ENCODE results near the gene SEPTIN14. TPM values are rescaled to one million over a fixed set of nuclear protein-coding genes. Genes with fewer than 3 reads are reported as not detected.
A peak's percentile ranks its signal among the peaks of the same experiment; 100 is the strongest.
"Not testable (repeated sequence)": the region's sequence is repeated elsewhere in the genome, so short reads cannot be mapped to it uniquely, and the experiment has no call there.

SEPTIN14 gene
- total and polyA plus RNA-seq, 2 donors from 2014 or later = not detected

DNA sequence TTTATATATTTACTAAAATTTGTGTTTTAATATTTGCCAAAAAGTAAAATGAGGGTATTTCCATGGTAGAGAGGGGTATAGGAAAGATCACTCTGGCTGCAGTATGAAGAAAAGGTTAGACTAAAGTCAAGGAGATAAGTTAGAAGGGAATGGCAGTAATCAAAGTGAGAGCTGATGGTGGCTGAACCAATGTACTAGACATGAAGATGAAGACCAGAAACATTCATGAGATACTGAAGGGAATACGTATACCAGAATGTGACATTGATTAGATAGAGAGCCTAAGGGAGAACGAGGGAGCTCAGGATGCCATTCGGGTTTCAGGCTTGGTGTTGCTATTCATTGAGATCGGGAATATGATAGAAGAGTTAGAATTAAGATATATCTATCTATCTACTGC, 32.5 kb upstream of the SEPTIN14 start:
- intact Hi-C loops (cut with DNase I) = no loop called here
- Histone ChIP-seq H3K9ac (ENCODE audit: low read length in 3 of 3) (no peak overlapping the region), H3K4me3 (ENCODE audit: low read length in 3 of 3) (no peak overlapping the region), H3K4me1 (ENCODE audit: control insufficient read depth in 2 of 3, insufficient read depth in 2 of 3, low read depth in 1 of 3, low read length in 3 of 3) (no peaks in the 10 kb centered on the region), H3K27ac (ENCODE audit: low read depth in 2 of 2, low read length in 2 of 2) (no peak overlapping the region), H3K9me3 (ENCODE audit: control insufficient read depth in 2 of 3, insufficient read depth in 1 of 3, low read length in 3 of 3) (no peaks in the 10 kb centered on the region), H3K27me3 (ENCODE audit: control insufficient read depth, insufficient read depth, low read length) (no peaks in the 10 kb centered on the region), H3K36me3 (ENCODE audit: control insufficient read depth in 2 of 3, insufficient read depth in 3 of 3, low read length in 3 of 3) (no peaks in the 10 kb centered on the region)
- TF ChIP-seq, protein P1, sequence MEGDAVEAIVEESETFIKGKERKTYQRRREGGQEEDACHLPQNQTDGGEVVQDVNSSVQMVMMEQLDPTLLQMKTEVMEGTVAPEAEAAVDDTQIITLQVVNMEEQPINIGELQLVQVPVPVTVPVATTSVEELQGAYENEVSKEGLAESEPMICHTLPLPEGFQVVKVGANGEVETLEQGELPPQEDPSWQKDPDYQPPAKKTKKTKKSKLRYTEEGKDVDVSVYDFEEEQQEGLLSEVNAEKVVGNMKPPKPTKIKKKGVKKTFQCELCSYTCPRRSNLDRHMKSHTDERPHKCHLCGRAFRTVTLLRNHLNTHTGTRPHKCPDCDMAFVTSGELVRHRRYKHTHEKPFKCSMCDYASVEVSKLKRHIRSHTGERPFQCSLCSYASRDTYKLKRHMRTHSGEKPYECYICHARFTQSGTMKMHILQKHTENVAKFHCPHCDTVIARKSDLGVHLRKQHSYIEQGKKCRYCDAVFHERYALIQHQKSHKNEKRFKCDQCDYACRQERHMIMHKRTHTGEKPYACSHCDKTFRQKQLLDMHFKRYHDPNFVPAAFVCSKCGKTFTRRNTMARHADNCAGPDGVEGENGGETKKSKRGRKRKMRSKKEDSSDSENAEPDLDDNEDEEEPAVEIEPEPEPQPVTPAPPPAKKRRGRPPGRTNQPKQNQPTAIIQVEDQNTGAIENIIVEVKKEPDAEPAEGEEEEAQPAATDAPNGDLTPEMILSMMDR (IDR thresholded peaks at IDR 0.05; ENCODE audit: borderline replicate concordance, extremely low read depth, insufficient read depth) = no peak
- no peak for FAIRE-seq
- no peak for DNase-seq

DNA sequence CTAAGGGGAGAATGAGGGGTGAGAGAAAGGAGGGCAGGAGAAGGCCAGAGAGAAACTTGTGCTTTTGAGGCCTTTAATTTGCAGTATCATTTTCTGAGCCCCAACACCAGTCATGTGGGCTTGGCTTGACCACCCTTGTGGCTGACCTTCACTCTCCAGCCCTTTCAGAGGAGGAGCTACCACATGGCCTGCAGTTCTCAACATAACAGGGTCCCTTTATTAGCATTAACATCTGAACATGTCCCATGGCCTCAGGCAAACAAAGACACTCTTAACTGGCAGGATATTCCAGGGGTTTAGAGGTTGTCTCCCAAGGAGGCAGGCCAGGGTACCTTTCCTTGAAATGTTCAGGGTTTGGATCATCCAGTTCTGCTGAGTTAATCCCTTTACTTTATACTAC, 31.4 kb upstream of the SEPTIN14 start:
- H3K4me3 ChIP-seq (ENCODE audit: low read length in 3 of 3) = no peak overlapping the region
- no peaks in the 10 kb centered on the region for H3K4me1 ChIP-seq (ENCODE audit: control insufficient read depth in 2 of 3, insufficient read depth in 2 of 3, low read depth in 1 of 3, low read length in 3 of 3)
- DNase-seq = no peak
- no peak overlapping the region for H3K9ac ChIP-seq (ENCODE audit: low read length in 3 of 3)
- TF ChIP-seq, protein P1 (IDR thresholded peaks at IDR 0.05; ENCODE audit: borderline replicate concordance, extremely low read depth, insufficient read depth) = no peak
- H3K36me3 ChIP-seq (ENCODE audit: control insufficient read depth in 2 of 3, insufficient read depth in 3 of 3, low read length in 3 of 3) = no peaks in the 10 kb centered on the region
- no peaks in the 10 kb centered on the region for H3K27me3 ChIP-seq (ENCODE audit: control insufficient read depth, insufficient read depth, low read length)
- no peak for FAIRE-seq
- H3K27ac ChIP-seq (ENCODE audit: low read depth in 2 of 2, low read length in 2 of 2) = no peak overlapping the region
- H3K9me3 ChIP-seq (ENCODE audit: control insufficient read depth in 2 of 3, insufficient read depth in 1 of 3, low read length in 3 of 3) = no peaks in the 10 kb centered on the region
- intact Hi-C loops (cut with DNase I) = no loop called here

DNA sequence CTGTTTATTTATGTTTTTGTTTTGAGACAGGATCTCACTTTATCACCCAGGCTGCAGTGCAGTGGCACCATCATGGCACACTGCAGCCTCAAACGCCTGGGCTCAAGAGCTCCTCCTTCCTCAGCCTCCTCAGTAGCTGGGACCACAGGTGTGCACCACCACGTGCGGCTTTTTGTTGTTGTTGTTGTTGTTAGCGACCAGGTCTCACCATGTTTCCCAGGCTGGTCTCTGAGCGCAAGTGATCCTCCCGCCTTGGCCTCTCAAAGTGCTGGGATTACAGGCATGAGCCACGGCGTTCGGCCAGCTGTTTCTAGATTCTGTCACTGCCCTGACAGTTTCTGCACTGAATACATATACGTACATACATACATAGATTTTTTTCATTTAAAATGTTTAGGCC, 25.8 kb upstream of the SEPTIN14 start:
- peak overlapping the region in 1 of 3 donors; percentile 73 for H3K9ac ChIP-seq (ENCODE audit: low read length in 3 of 3)
- intact Hi-C loops (cut with DNase I) = not testable (repeated sequence)

DNA sequence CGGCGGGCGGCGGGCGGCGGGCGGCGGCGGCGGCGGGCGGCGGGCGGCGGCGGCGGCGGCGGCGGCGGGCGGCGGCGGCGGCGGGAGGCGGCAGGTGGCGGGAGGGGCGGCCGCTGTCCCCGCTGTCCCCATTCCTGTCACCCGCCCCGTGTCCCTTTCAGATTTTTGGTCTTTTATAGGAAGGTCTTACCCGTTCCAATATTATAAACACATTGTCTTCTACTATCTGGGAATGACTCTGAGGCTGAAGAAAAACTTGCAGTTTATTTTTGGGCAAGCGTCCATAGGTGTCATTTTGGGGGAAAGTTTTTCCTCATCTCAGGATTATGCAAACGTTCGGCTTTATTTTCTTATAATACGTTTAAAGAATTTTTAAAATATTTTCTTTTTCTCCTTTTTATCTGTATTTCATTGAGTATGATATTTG, 25.3 kb upstream of the SEPTIN14 start:
- H3K4me3 ChIP-seq (ENCODE audit: low read length in 3 of 3) = peak overlapping the region; percentile 62 to 81 (median 69)
- FAIRE-seq (no peak), DNase-seq (peak in 2 of 5 donors; percentile 37 to 38)
- H3K9me3 ChIP-seq (ENCODE audit: control insufficient read depth in 2 of 3, insufficient read depth in 1 of 3, low read length in 3 of 3) = no peaks in the 10 kb centered on the region
- TF ChIP-seq, protein P1 (IDR thresholded peaks at IDR 0.05; ENCODE audit: borderline replicate concordance, extremely low read depth, insufficient read depth) = no peak
- intact Hi-C loops (cut with DNase I) = no loop called here
- no peaks in the 10 kb centered on the region for H3K4me1 ChIP-seq (ENCODE audit: control insufficient read depth in 2 of 3, insufficient read depth in 2 of 3, low read depth in 1 of 3, low read length in 3 of 3)
- no peak overlapping the region for H3K27ac ChIP-seq (ENCODE audit: low read depth in 2 of 2, low read length in 2 of 2)
- H3K36me3 ChIP-seq (ENCODE audit: control insufficient read depth in 2 of 3, insufficient read depth in 3 of 3, low read length in 3 of 3) = no peaks in the 10 kb centered on the region
- H3K27me3 ChIP-seq (ENCODE audit: control insufficient read depth, insufficient read depth, low read length) = no peaks in the 10 kb centered on the region
- peak overlapping the region in 2 of 3 donors; percentile 26 to 73 for H3K9ac ChIP-seq (ENCODE audit: low read length in 3 of 3)

More for the DNA sequence above, 25.8 kb upstream of the SEPTIN14 start:
- H3K36me3 ChIP-seq (ENCODE audit: control insufficient read depth in 2 of 3, insufficient read depth in 3 of 3, low read length in 3 of 3); H3K27ac ChIP-seq (ENCODE audit: low read depth in 2 of 2, low read length in 2 of 2); H3K4me1 ChIP-seq (ENCODE audit: control insufficient read depth in 2 of 3, insufficient read depth in 2 of 3, low read depth in 1 of 3, low read length in 3 of 3); H3K9me3 ChIP-seq (ENCODE audit: control insufficient read depth in 2 of 3, insufficient read depth in 1 of 3, low read length in 3 of 3); H3K27me3 ChIP-seq (ENCODE audit: control insufficient read depth, insufficient read depth, low read length); FAIRE-seq: not testable (repeated sequence)
- peak overlapping the region; percentile 62 to 81 (median 69) for H3K4me3 ChIP-seq (ENCODE audit: low read length in 3 of 3)
- peak in 4 of 5 donors; percentile 15 to 54 (median 18) for DNase-seq
